ENCODE data around the gene PROCA1. TPM values are rescaled to one million over a fixed set of nuclear protein-coding genes. Genes with fewer than 3 reads are reported as not detected.
A peak's percentile ranks its signal among the peaks of the same experiment; 100 is the strongest.
"Not testable (repeated sequence)": the region's sequence is repeated elsewhere in the genome, so short reads cannot be mapped to it uniquely, and the experiment has no call there.

The PROCA1 gene
- polyA plus RNA-seq, 1 experiment: 0.52 TPM

DNA sequence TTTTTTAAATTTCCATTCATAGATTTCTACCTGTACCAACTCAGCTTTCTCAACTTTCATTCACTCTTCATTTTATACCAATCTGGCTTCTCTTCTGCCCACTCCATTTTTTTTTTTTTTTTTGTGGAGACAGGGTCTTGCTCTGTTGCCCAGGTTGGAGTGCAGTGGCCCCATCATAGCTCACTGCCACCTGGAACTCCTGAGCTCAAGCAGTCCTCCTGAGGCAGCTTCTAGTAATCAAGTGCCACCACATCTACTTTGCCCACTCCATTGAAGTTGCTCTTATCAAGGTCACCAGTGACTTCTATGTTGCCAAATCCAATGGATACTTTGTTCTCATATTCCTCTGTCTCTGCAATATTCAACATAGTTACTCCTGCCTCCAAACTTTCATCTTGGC is 48.0 kb downstream of the PROCA1 start:
- no peak for TF ChIP-seq CTCF (IDR thresholded peaks at IDR 0.05; ENCODE audit: low read depth, low read length)
- CTCF ChIA-PET: interaction anchor here (3.8 kb wide), 1 partner anchor 17 kb away, joined by 19 read pairs; no protein-coding TSS in a partner anchor
- Histone ChIP-seq H3K9me3 (ENCODE audit: control insufficient read depth, insufficient read depth, low read length) (peaks cover 9% of the 10 kb centered on the region; the same call in 1 of the 2 replicates), H3K27me3 (ENCODE audit: control insufficient read depth, insufficient read depth, low read length) (no peaks in the 10 kb centered on the region), H3K27ac (ENCODE audit: low read depth, low read length) (no peak overlapping the region), H3K4me3 (ENCODE audit: low read depth, low read length) (peak overlapping the region; percentile 93)
- POLR2A ChIA-PET: no interaction called here
- no peak for DNase-seq (ENCODE audit: low read depth, low spot score)

DNA sequence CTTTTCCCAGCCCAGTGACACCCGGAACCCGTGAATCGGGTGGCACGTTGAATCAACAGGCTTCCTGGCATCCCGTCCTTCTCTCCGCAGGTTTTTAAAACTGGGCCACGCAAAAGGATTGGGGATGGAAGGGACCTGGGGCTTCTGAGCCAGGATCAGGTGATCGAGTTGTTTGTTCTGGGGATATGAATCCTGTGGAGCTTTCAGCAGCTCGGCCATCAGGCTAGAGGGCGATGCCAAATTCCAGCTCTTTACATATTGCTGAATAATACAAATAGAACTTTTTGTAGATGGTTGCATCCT is 49.2 kb downstream of the PROCA1 start:
- TF ChIP-seq CTCF (IDR thresholded peaks at IDR 0.05; ENCODE audit: low read depth, low read length): no peak
- POLR2A ChIA-PET: interaction anchor here (1.3 to 2.3 kb wide), 4 partner anchors 18 to 57 kb away, joined by 3 to 17 read pairs (median 10); partner anchors contain the start of genes BLTP2, PROCA1 and RPL23A
- peak overlapping the region; percentile 94 for H3K27ac ChIP-seq (ENCODE audit: low read depth, low read length)
- DNase-seq (ENCODE audit: low read depth, low spot score): no peak
- H3K4me3 ChIP-seq (ENCODE audit: low read depth, low read length): peak overlapping the region; percentile 93
- H3K27me3 ChIP-seq (ENCODE audit: control insufficient read depth, insufficient read depth, low read length): no peaks in the 10 kb centered on the region
- peaks cover 11% of the 10 kb centered on the region; the same call in 1 of the 2 replicates for H3K9me3 ChIP-seq (ENCODE audit: control insufficient read depth, insufficient read depth, low read length)
- CTCF ChIA-PET: interaction anchor here (1.6 to 3.8 kb wide), 2 partner anchors 10 to 15 kb away, joined by 5 to 19 read pairs; no protein-coding TSS in a partner anchor

GRCh38 chr17:28661635-28662526 is 49.8 kb downstream of the PROCA1 start, which contains the start of the genes SDF2 and SUPT6H:
Gene SDF2, minus strand, starts transcription at chr17:28661906. Its CDS starts 30 bp downstream, at chr17:28661876.
Gene SUPT6H, plus strand, starts transcription at chr17:28662205. Its CDS starts 11,197 bp downstream, at chr17:28673402.
- Histone ChIP-seq H3K9me3 (ENCODE audit: control insufficient read depth, insufficient read depth, low read length) (peaks cover 11% of the 10 kb centered on the region; the same call in 1 of the 2 replicates), H3K27ac (ENCODE audit: low read depth, low read length) (peak within 1 kb of the TSS; percentile 94), H3K27me3 (ENCODE audit: control insufficient read depth, insufficient read depth, low read length) (no peaks in the 10 kb centered on the region), H3K4me3 (ENCODE audit: low read depth, low read length) (peak within 1 kb of the TSS; percentile 93)
- DNase-seq (ENCODE audit: low read depth, low spot score): no peak
- POLR2A ChIA-PET: interaction anchor here (1.0 to 2.3 kb wide), 5 partner anchors 17 to 57 kb away, joined by 3 to 17 read pairs (median 8); partner anchors contain the start of genes BLTP2, PROCA1 and RPL23A
- TF ChIP-seq CTCF (IDR thresholded peaks at IDR 0.05; ENCODE audit: low read depth, low read length): no peak
- CTCF ChIA-PET: interaction anchor here (0.6 to 3.8 kb wide), 4 partner anchors 10 to 232 kb away, joined by 3 to 19 read pairs (median 4); partner anchors contain the start of gene TLCD1

- CTCF ChIA-PET; H3K27ac ChIP-seq (ENCODE audit: low read depth, low read length); H3K27me3 ChIP-seq (ENCODE audit: control insufficient read depth, insufficient read depth, low read length); DNase-seq (ENCODE audit: low read depth, low spot score); H3K4me3 ChIP-seq (ENCODE audit: low read depth, low read length); POLR2A ChIA-PET: not testable (repeated sequence)
- H3K9me3 ChIP-seq (ENCODE audit: control insufficient read depth, insufficient read depth, low read length): peaks cover 11% of the 10 kb centered on the region; the same call in 1 of the 2 replicates
Measured at GRCh38 chr17:28659497-28659881, 52.2 kb downstream of the PROCA1 start.

DNA sequence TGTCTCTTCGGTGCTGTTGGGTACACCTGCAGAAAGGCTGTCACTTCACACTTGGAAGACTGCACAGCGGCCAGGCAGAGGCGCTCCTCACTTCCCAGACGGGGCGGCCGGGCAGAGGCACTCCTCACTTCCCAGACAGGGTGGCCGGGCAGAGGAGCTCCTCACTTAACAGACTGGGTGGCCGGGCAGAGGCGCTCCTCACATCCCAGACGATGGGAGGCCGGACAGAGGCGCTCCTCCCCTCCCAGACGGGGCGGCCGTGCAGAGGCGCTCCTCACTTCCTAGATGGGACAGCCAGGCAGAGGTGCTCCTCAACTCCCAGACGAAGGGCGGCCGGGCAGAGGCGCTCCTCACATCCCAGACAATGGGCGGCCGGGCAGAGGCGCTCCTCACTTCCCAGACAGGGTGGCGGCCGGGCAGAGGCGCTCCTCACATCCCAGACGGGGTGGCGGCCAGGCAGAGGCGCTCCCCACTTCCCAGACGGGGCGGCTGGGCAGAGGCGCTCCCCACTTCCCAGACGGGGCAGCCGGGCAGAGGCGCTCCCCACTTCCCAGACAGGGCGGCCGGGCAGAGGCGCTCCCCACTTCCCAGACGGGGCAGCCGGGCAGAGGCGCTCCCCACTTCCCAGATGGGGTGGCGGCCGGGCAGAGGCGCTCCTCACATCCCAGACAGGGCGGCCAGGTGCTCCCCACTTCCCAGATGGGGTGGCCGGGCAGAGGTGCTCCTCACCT is 52.8 kb downstream of the PROCA1 start:
- H3K27ac ChIP-seq (ENCODE audit: low read depth, low read length); DNase-seq (ENCODE audit: low read depth, low spot score); H3K27me3 ChIP-seq (ENCODE audit: control insufficient read depth, insufficient read depth, low read length); H3K4me3 ChIP-seq (ENCODE audit: low read depth, low read length); CTCF ChIA-PET; POLR2A ChIA-PET: not testable (repeated sequence)
- peaks cover 11% of the 10 kb centered on the region; the same call in 1 of the 2 replicates for H3K9me3 ChIP-seq (ENCODE audit: control insufficient read depth, insufficient read depth, low read length)

DNA sequence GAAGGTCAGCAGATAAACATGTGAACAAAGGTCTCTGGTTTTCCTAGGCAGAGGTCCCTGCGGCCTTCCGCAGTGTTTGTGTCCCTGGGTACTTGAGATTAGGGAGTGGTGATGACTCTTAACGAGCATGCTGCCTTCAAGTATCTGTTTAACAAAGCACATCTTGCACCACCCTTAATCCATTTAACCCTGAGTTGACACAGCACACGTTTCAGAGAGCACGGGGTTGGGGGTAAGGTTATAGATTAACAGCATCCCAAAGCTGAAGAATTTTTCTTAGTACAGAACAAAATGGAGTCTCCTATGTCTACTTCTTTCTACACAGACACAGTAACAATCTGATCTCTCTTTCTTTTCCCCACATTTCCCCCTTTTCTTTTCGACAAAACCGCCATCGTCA is 53.3 kb downstream of the PROCA1 start:
- H3K27ac ChIP-seq (ENCODE audit: low read depth, low read length); H3K4me3 ChIP-seq (ENCODE audit: low read depth, low read length); POLR2A ChIA-PET: not testable (repeated sequence)

More for the DNA sequence above, 53.3 kb downstream of the PROCA1 start:
- peaks cover 11% of the 10 kb centered on the region; the same call in 1 of the 2 replicates for H3K9me3 ChIP-seq (ENCODE audit: control insufficient read depth, insufficient read depth, low read length)
- CTCF ChIA-PET: interaction anchor here (1.2 to 1.5 kb wide), 2 partner anchors 11 to 14 kb away, joined by 4 to 6 read pairs; no protein-coding TSS in a partner anchor
- not testable (repeated sequence) for H3K27me3 ChIP-seq (ENCODE audit: control insufficient read depth, insufficient read depth, low read length); DNase-seq (ENCODE audit: low read depth, low spot score)

All from AG04450 (cell line).